Activated T-cell treated with anti-CD3 and anti-CD28 coated beads for 4 hours (primary cell): Measurements from ENCODE around the gene TSPAN9.

Source experiments
- DNase-seq: peaks from one replicate; pipeline ENCODE4 v3.0.0-alpha.2; 2020

The TSPAN9 gene

GRCh38 chr12:3326156-3326849 is 249.1 kb downstream of the TSPAN9 start:
- DNase-seq = no peak

- DNase-seq = no peak
Observed at GRCh38 chr12:3326850-3327780, 249.9 kb downstream of the TSPAN9 start.

- no peak for DNase-seq
Observed at GRCh38 chr12:3328081-3328480, 250.9 kb downstream of the TSPAN9 start.

- DNase-seq = no peak
Observed at GRCh38 chr12:3328571-3328970, 251.4 kb downstream of the TSPAN9 start.

- DNase-seq = no peak
Observed at GRCh38 chr12:3329361-3329760, 252.2 kb downstream of the TSPAN9 start.

GRCh38 chr12:3330976-3331510 is 253.9 kb downstream of the TSPAN9 start:
- DNase-seq = no peak

- no peak for DNase-seq
Observed at GRCh38 chr12:3332188-3332587, 255.0 kb downstream of the TSPAN9 start.

GRCh38 chr12:3333583-3333982 is 256.4 kb downstream of the TSPAN9 start:
- no peak for DNase-seq

- no peak for DNase-seq
Observed at GRCh38 chr12:3333991-3334391, 256.8 kb downstream of the TSPAN9 start.

- DNase-seq = no peak
Observed at GRCh38 chr12:3335078-3335487, 257.9 kb downstream of the TSPAN9 start.
